PFSK-1 (cell line): ENCODE results near the gene CUL1.

Experiments used
- POLR2AphosphoS5 ChIP-seq: IDR thresholded peaks from 2 replicates; pipeline ENCODE4 v1.6.1; 2012; ENCODE audit warnings: low read depth, mild to moderate bottlenecking, control low read depth, low read length, moderate library complexity
- TF ChIP-seq, protein P1 (sequence below), 2 experiments: IDR thresholded peaks; 2 replicates each; pipeline versions ENCODE4 v1.6.1 to v1.8.0; 2011 to 2012; ENCODE audit warnings: low read depth in 2 of 2, low read length in 2 of 2, control low read depth in 1 of 2, inconsistent platforms in 1 of 2, mild to moderate bottlenecking in 1 of 2, moderate library complexity in 1 of 2; ENCODE audit not compliant: insufficient read depth in 1 of 2

DNA sequence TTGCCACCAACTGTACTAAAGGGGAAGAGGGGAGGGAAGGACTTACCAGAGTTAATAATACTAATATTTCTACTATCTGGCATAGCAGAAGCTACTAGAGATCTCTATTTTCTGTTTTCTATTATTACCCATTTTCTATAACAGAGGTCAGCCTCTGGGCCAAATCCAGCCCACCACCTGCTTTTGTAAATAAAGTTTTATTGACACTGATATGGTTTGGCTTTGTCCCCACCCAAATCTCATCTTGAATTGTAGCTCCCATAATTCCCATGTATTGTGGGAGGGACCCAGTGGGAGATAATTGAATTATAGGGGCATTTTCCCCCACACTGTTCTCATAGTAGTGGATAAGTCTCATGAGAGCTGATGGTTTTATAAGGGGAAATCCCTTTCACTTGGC, 45.9 kb upstream of the CUL1 start:
- TF ChIP-seq POLR2AphosphoS5 = no peak
- TF ChIP-seq, protein P1, sequence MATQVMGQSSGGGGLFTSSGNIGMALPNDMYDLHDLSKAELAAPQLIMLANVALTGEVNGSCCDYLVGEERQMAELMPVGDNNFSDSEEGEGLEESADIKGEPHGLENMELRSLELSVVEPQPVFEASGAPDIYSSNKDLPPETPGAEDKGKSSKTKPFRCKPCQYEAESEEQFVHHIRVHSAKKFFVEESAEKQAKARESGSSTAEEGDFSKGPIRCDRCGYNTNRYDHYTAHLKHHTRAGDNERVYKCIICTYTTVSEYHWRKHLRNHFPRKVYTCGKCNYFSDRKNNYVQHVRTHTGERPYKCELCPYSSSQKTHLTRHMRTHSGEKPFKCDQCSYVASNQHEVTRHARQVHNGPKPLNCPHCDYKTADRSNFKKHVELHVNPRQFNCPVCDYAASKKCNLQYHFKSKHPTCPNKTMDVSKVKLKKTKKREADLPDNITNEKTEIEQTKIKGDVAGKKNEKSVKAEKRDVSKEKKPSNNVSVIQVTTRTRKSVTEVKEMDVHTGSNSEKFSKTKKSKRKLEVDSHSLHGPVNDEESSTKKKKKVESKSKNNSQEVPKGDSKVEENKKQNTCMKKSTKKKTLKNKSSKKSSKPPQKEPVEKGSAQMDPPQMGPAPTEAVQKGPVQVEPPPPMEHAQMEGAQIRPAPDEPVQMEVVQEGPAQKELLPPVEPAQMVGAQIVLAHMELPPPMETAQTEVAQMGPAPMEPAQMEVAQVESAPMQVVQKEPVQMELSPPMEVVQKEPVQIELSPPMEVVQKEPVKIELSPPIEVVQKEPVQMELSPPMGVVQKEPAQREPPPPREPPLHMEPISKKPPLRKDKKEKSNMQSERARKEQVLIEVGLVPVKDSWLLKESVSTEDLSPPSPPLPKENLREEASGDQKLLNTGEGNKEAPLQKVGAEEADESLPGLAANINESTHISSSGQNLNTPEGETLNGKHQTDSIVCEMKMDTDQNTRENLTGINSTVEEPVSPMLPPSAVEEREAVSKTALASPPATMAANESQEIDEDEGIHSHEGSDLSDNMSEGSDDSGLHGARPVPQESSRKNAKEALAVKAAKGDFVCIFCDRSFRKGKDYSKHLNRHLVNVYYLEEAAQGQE (IDR thresholded peaks at IDR 0.05; ENCODE audit: insufficient read depth in 1 of 2, low read depth in 2 of 2, low read length in 2 of 2) = no peak
